Peyer's patch (tissue), 4 donors: Measurements from ENCODE around the gene TTC9C. TPM values are rescaled to one million over a fixed set of nuclear protein-coding genes. Genes with fewer than 3 reads are reported as not detected.
A peak's percentile ranks its signal among the peaks of the same experiment; 100 is the strongest.

Experiments used
- DNase-seq, 3 donors: peaks; one replicate each; pipeline ENCODE4 v3.0.0-alpha.2; 2017 to 2019
- H3K27ac ChIP-seq, 4 donors: fragments of 200-600 bp; sonication (generic); one replicate each; pipeline ENCODE4 v1.5.1; 2016 to 2019
- H3K27me3 ChIP-seq, 2 donors: fragments of 200-600 bp; sonication (generic); one replicate each; pipeline ENCODE4 v1.5.1; 2019
- H3K36me3 ChIP-seq, 3 donors: fragments of 200-600 bp; sonication (generic); one replicate each; pipeline ENCODE4 v1.5.1; 2016 to 2019
- H3K4me1 ChIP-seq, 4 donors: fragments of 200-600 bp; sonication (generic); one replicate each; pipeline ENCODE4 v1.5.1; 2016 to 2019
- H3K4me3 ChIP-seq, 4 donors: fragments of 200-600 bp; sonication (generic); 1 replicate in 3 of 4; 2 replicates in 1 of 4; pipeline ENCODE4 v1.5.1; 2016 to 2019; ENCODE audit warnings: mild to moderate bottlenecking in 1 of 4
- H3K9me3 ChIP-seq, 4 donors: fragments of 200-600 bp; sonication (generic); one replicate each; pipeline ENCODE4 v1.5.1; 2016 to 2019; ENCODE audit warnings: mild to moderate bottlenecking in 1 of 4
- CTCF ChIP-seq, 6 experiments: fragments of 450-650 bp in 4 of 6; fragments of 200-600 bp in 2 of 6; sonication (generic) in 1 of 6; IDR thresholded peaks; one replicate each; pipeline ENCODE4 v1.5.1; 2017 to 2019; ENCODE audit warnings: antibody characterized with exemption in 6 of 6, mild to moderate bottlenecking in 3 of 6, moderate library complexity in 1 of 6
- POLR2A ChIP-seq, 2 donors: fragments of 450-650 bp; IDR thresholded peaks; one replicate each; pipeline ENCODE4 v1.5.1; 2017; ENCODE audit warnings: antibody characterized with exemption in 2 of 2, mild to moderate bottlenecking in 2 of 2, moderate library complexity in 2 of 2
- total RNA-seq, 4 donors: library from RNA; depleted of rRNA; stranded (reverse); fragments of >200 nt; gene quantifications; one replicate each; pipeline ENCODE4 v1.1.0, GENCODE V29; 2016

Gene TTC9C
- total RNA-seq, 4 donors from 2014 or later: 16.5 to 30.5 (median 22.9) TPM

- Histone ChIP-seq H3K27ac (no peak overlapping the region), H3K9me3 (no peaks in the 10 kb centered on the region), H3K27me3 (no peaks in the 10 kb centered on the region), H3K4me1 (peaks cover 0 to 10% (median 4%) of the 10 kb centered on the region in 4 donors), H3K36me3 (peaks cover 0 to 49% (median 0%) of the 10 kb centered on the region in 3 donors), H3K4me3 (no peak overlapping the region)
- no peak for DNase-seq
- no peak for TF ChIP-seq CTCF (IDR thresholded peaks at IDR 0.05)
Measured at GRCh38 chr11:62775646-62776045, 47.4 kb downstream of the TTC9C start.

GRCh38 chr11:62777389-62777788 is 49.1 kb downstream of the TTC9C start:
- DNase-seq: no peak
- no peak overlapping the region for H3K4me3 ChIP-seq
- no peaks in the 10 kb centered on the region for H3K9me3 ChIP-seq
- no peak overlapping the region for H3K27ac ChIP-seq
- TF ChIP-seq CTCF (IDR thresholded peaks at IDR 0.05) (no peak), POLR2A (IDR thresholded peaks at IDR 0.05) (no peak)
- H3K36me3 ChIP-seq: peaks cover 0 to 57% (median 0%) of the 10 kb centered on the region in 3 donors
- peaks cover 0 to 1% (median under 1%) of the 10 kb centered on the region in 4 donors for H3K4me1 ChIP-seq
- H3K27me3 ChIP-seq: no peaks in the 10 kb centered on the region

- Histone ChIP-seq H3K27ac (no peak overlapping the region), H3K27me3 (no peaks in the 10 kb centered on the region), H3K36me3 (peaks cover 0 to 64% (median 0%) of the 10 kb centered on the region in 3 donors), H3K4me1 (no peaks in the 10 kb centered on the region), H3K4me3 (no peak overlapping the region), H3K9me3 (no peaks in the 10 kb centered on the region)
- no peak for TF ChIP-seq CTCF (IDR thresholded peaks at IDR 0.05)
- no peak for TF ChIP-seq POLR2A (IDR thresholded peaks at IDR 0.05)
- no peak for DNase-seq
Measured at GRCh38 chr11:62778441-62778840, 50.2 kb downstream of the TTC9C start.

- H3K9me3 ChIP-seq: no peaks in the 10 kb centered on the region
- H3K27me3 ChIP-seq: no peaks in the 10 kb centered on the region
- H3K4me3 ChIP-seq: no peak overlapping the region
- TF ChIP-seq POLR2A (IDR thresholded peaks at IDR 0.05) (no peak), CTCF (IDR thresholded peaks at IDR 0.05) (no peak)
- no peak overlapping the region for H3K27ac ChIP-seq
- DNase-seq: no peak
- H3K36me3 ChIP-seq: peaks cover 0 to 39% (median 0%) of the 10 kb centered on the region in 3 donors
- peaks cover 0 to 10% (median 6%) of the 10 kb centered on the region in 4 donors for H3K4me1 ChIP-seq
Measured at GRCh38 chr11:62782753-62783152, 54.5 kb downstream of the TTC9C start.

- Histone ChIP-seq H3K9me3 (no peaks in the 10 kb centered on the region), H3K27me3 (no peaks in the 10 kb centered on the region), H3K36me3 (peaks cover 0 to 28% (median 0%) of the 10 kb centered on the region in 3 donors), H3K4me3 (peak overlapping the region; percentile 70 to 100 (median 94)), H3K4me1 (peaks cover 3 to 42% (median 20%) of the 10 kb centered on the region in 4 donors), H3K27ac (peak overlapping the region; percentile 95 to 100 (median 98))
- peak in 1 of 2 donors; percentile 26 for TF ChIP-seq POLR2A (IDR thresholded peaks at IDR 0.05)
- peak; percentile 94 to 98 (median 98) for TF ChIP-seq CTCF (IDR thresholded peaks at IDR 0.05)
- peak; percentile 87 to 96 (median 93) for DNase-seq
Measured at GRCh38 chr11:62786318-62787004, 58.2 kb downstream of the TTC9C start.
